Kidney capillary endothelial cell (primary cell): ENCODE data around the gene SPANXN3.
"Not testable (repeated sequence)": the region's sequence is repeated elsewhere in the genome, so short reads cannot be mapped to it uniquely, and the experiment has no call there.

Source experiments
- DNase-seq: peaks from one replicate; pipeline ENCODE4 v3.0.0-alpha.2; 2018; ENCODE audit warnings: low spot score

Gene SPANXN3

GRCh38 chrX:143517375-143517774 lies at the start of gene SPANXN3:
Gene SPANXN3, minus strand, starts transcription at chrX:143517475. Its CDS starts 84 bp downstream, at chrX:143517391.
- DNase-seq, result not testable (repeated sequence)

GRCh38 chrX:143536176-143536575 lies 18.9 kb upstream of the SPANXN3 start:
- no peak for DNase-seq

- not testable (repeated sequence) for DNase-seq
Observed at GRCh38 chrX:143502196-143502595, 15.1 kb downstream of the SPANXN3 start.

- DNase-seq, result no peak
Observed at GRCh38 chrX:143500751-143501150, 16.5 kb downstream of the SPANXN3 start.

GRCh38 chrX:143486105-143486504 lies 31.2 kb downstream of the SPANXN3 start:
- DNase-seq, result no peak

GRCh38 chrX:143476751-143477150 lies 40.5 kb downstream of the SPANXN3 start:
- DNase-seq, result no peak

- DNase-seq, result no peak
Observed at GRCh38 chrX:143472347-143472938, 44.8 kb downstream of the SPANXN3 start.

GRCh38 chrX:143466130-143466529 lies 51.1 kb downstream of the SPANXN3 start:
- no peak for DNase-seq

GRCh38 chrX:143462696-143463095 lies 54.6 kb downstream of the SPANXN3 start:
- DNase-seq, result no peak

GRCh38 chrX:143461606-143462005 lies 55.7 kb downstream of the SPANXN3 start:
- DNase-seq, result no peak
